ENCODE measurements around the gene WNT9A. TPM values are rescaled to one million over a fixed set of nuclear protein-coding genes. Genes with fewer than 3 reads are reported as not detected.

WNT9A gene
- total and polyA plus RNA-seq, 4 donors, result 0.03 to 0.08 TPM; not detected in 2

- TF ChIP-seq ZBTB33 (IDR thresholded peaks at IDR 0.05) (no peak), ATF3 (IDR thresholded peaks at IDR 0.05) (no peak), NR2F2 (IDR thresholded peaks at IDR 0.05) (no peak), TAF1 (conservative IDR thresholded peaks at IDR 0.05) (no peak), MAX (IDR thresholded peaks at IDR 0.05) (no peak)
Measured at GRCh38 chr1:227913764-227914721, 33.7 kb downstream of the WNT9A start (continued).

GRCh38 chr1:227913396-227913763 lies 34.4 kb downstream of the WNT9A start:
- H3K4me3 ChIP-seq (ENCODE audit: low read depth in 1 of 3, low read length in 3 of 3), result no peak overlapping the region
- H3K27ac ChIP-seq (ENCODE audit: low read depth in 1 of 2, low read length in 2 of 2), result no peak overlapping the region
- H3K4me1 ChIP-seq (ENCODE audit: control insufficient read depth in 4 of 4, insufficient read depth in 4 of 4, low read length in 3 of 4), result no peaks in the 10 kb centered on the region
- no peak overlapping the region for H3K9ac ChIP-seq (ENCODE audit: low read depth in 1 of 2, low read length in 2 of 2)
- TF ChIP-seq GABPA (IDR thresholded peaks at IDR 0.05 in 1 of 2, conservative IDR thresholded peaks at IDR 0.05 in 1 of 2) (no peak), HNF4A (conservative IDR thresholded peaks at IDR 0.05) (no peak), EGR1 (IDR thresholded peaks at IDR 0.05; ENCODE audit: low read depth in 2 of 2) (no peak), REST (IDR thresholded peaks at IDR 0.05) (no peak), NR2F2 (IDR thresholded peaks at IDR 0.05) (no peak)
- H3K9me3 ChIP-seq (ENCODE audit: control insufficient read depth in 4 of 4, low read length in 3 of 4), result no peaks in the 10 kb centered on the region
- H3K27me3 ChIP-seq (ENCODE audit: control insufficient read depth in 4 of 4, insufficient read depth in 4 of 4, low read length in 3 of 4), result peaks cover 0 to 6% (median under 1%) of the 10 kb centered on the region in 4 donors
- 50% methylated on average over 5 of the region's 5 CpGs for WGBS
- DNase-seq (ENCODE audit: low spot score), result no peak
- H3K36me3 ChIP-seq (ENCODE audit: control insufficient read depth in 4 of 4, insufficient read depth in 3 of 4, low read depth in 1 of 4, low read length in 3 of 4), result no peaks in the 10 kb centered on the region

- WGBS, result 46% methylated on average over 14 of the region's 14 CpGs
- no peaks in the 10 kb centered on the region for H3K36me3 ChIP-seq (ENCODE audit: control insufficient read depth in 4 of 4, insufficient read depth in 3 of 4, low read depth in 1 of 4, low read length in 3 of 4)
- H3K27me3 ChIP-seq (ENCODE audit: control insufficient read depth in 4 of 4, insufficient read depth in 4 of 4, low read length in 3 of 4), result peaks cover 0 to 6% (median under 1%) of the 10 kb centered on the region in 4 donors
- H3K9me3 ChIP-seq (ENCODE audit: control insufficient read depth in 4 of 4, low read length in 3 of 4), result no peaks in the 10 kb centered on the region
- H3K27ac ChIP-seq (ENCODE audit: low read depth in 1 of 2, low read length in 2 of 2), result no peak overlapping the region
- H3K4me1 ChIP-seq (ENCODE audit: control insufficient read depth in 4 of 4, insufficient read depth in 4 of 4, low read length in 3 of 4), result no peaks in the 10 kb centered on the region
- no peak overlapping the region for H3K4me3 ChIP-seq (ENCODE audit: low read depth in 1 of 3, low read length in 3 of 3)
- no peak overlapping the region for H3K9ac ChIP-seq (ENCODE audit: low read depth in 1 of 2, low read length in 2 of 2)
- no peak for DNase-seq (ENCODE audit: low spot score)
- TF ChIP-seq ATF3 (IDR thresholded peaks at IDR 0.05) (no peak), NR2F2 (IDR thresholded peaks at IDR 0.05) (no peak), YY1 (IDR thresholded peaks at IDR 0.05) (no peak), TAF1 (conservative IDR thresholded peaks at IDR 0.05) (no peak), JUND (IDR thresholded peaks at IDR 0.05) (no peak), MAX (IDR thresholded peaks at IDR 0.05) (no peak), HNF4G (IDR thresholded peaks at IDR 0.05) (no peak), REST (IDR thresholded peaks at IDR 0.05) (no peak), FOXA2 (IDR thresholded peaks at IDR 0.05) (no peak), CTCF (IDR thresholded peaks at IDR 0.05; ENCODE audit: low read depth, low read length, missing input control) (no peak)
Measured at GRCh38 chr1:227912866-227913265, 34.9 kb downstream of the WNT9A start.
